Neural progenitor cell (in vitro differentiated cells): ENCODE measurements around the gene SEMA3B.

Experiments used
- EZH2 ChIP-seq: fragments of 200-600 bp; sonication (generic); IDR thresholded peaks from 2 replicates; pipeline ENCODE4 v1.6.1; 2017; ENCODE audit warnings: antibody characterized with exemption, mild to moderate bottlenecking, moderate library complexity
- EZH2phosphoT487 ChIP-seq: fragments of 200-600 bp; sonication (generic); IDR thresholded peaks from 2 replicates; pipeline ENCODE4 v1.6.1; 2017; ENCODE audit warnings: antibody characterized with exemption
- TF ChIP-seq, protein P1 (sequence below): fragments of 200-600 bp; sonication (generic); IDR thresholded peaks from 2 replicates; pipeline ENCODE4 v1.5.1; 2017; ENCODE audit warnings: antibody characterized with exemption, mild to moderate bottlenecking

DNA sequence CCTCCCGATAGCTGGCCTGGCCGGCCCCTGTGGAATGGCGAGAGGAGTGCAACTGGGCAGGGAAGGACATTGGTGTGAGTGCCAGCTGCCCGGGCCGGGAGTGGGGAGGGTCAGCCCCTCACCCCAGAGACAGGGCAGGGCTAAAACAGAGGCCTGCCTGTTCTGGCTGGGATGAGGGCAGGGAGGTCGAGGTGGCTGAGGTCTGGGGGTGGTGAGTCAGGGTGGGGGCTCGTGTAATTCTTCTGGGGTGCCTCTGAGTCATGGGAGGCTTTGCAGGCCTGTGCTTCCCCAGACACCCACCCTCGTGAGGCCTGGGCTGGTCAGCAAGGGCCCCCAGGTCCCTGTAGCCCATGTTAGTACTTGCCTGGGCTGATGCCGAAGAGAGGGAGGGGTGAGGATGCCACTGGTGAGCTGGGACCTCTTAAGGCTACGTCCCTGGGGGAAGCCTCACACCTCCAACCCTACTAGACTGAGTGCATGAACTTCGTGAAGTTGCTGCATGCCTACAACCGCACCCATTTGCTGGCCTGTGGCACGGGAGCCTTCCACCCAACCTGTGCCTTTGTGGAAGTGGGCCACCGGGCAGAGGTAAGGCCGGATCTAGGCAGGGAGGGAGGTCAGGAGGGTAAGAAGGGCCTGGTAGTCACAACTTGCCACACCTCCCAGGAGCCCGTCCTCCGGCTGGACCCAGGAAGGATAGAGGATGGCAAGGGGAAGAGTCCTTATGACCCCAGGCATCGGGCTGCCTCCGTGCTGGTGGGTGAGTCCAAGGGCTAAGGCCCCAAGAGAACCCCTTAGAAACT lies 1.7 kb downstream of the SEMA3B start:
- TF ChIP-seq, protein P1, sequence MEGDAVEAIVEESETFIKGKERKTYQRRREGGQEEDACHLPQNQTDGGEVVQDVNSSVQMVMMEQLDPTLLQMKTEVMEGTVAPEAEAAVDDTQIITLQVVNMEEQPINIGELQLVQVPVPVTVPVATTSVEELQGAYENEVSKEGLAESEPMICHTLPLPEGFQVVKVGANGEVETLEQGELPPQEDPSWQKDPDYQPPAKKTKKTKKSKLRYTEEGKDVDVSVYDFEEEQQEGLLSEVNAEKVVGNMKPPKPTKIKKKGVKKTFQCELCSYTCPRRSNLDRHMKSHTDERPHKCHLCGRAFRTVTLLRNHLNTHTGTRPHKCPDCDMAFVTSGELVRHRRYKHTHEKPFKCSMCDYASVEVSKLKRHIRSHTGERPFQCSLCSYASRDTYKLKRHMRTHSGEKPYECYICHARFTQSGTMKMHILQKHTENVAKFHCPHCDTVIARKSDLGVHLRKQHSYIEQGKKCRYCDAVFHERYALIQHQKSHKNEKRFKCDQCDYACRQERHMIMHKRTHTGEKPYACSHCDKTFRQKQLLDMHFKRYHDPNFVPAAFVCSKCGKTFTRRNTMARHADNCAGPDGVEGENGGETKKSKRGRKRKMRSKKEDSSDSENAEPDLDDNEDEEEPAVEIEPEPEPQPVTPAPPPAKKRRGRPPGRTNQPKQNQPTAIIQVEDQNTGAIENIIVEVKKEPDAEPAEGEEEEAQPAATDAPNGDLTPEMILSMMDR = no peak
- TF ChIP-seq EZH2phosphoT487 (no peak), EZH2 (no peak)
